OCI-LY3 (cell line): Measurements from ENCODE around the gene STAT6.

ENCODE experiments used
- EZH2phosphoT487 ChIP-seq: fragments of 200-600 bp; shearing (Covaris generic); IDR thresholded peaks from 2 replicates; pipeline ENCODE4 v1.6.1; 2018; ENCODE audit warnings: antibody characterized with exemption, mixed run types, low read depth
- TF ChIP-seq, protein P1 (sequence below): fragments of 200-600, 300-600 bp; sonication (generic); IDR thresholded peaks from 2 replicates; pipeline ENCODE4 v1.5.1; 2014; ENCODE audit warnings: antibody characterized with exemption, low read length, low read depth

DNA sequence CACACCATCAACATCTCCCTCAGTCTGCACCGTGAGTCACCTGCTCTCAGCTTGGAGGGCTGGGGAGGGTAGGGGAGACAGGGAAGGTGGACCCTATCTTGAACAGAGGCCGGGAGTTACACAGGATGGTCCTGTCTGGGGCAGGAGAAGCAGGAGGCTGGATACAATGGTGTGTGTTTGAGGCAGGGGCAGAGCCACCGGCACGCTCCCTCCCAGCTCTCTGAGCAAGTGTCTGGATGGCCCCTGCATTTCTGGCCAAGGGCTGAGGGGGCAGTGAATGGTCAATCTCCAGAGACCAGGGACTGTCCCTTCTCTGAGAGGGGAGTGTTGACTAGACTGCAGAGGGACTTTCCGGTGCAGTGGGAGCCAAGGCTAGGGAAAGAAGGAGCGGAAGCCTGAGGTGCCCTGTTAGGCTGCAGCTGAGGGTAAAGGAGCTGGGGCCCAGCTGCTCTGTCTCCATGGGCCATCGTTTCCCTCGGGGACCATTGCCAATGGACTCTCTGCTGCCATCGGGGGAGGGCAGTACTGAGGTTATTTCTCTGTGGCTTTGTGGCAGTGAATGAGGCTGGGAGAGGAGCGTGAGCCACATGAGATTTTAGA, 34.4 kb upstream of the STAT6 start:
- TF ChIP-seq, protein P1, sequence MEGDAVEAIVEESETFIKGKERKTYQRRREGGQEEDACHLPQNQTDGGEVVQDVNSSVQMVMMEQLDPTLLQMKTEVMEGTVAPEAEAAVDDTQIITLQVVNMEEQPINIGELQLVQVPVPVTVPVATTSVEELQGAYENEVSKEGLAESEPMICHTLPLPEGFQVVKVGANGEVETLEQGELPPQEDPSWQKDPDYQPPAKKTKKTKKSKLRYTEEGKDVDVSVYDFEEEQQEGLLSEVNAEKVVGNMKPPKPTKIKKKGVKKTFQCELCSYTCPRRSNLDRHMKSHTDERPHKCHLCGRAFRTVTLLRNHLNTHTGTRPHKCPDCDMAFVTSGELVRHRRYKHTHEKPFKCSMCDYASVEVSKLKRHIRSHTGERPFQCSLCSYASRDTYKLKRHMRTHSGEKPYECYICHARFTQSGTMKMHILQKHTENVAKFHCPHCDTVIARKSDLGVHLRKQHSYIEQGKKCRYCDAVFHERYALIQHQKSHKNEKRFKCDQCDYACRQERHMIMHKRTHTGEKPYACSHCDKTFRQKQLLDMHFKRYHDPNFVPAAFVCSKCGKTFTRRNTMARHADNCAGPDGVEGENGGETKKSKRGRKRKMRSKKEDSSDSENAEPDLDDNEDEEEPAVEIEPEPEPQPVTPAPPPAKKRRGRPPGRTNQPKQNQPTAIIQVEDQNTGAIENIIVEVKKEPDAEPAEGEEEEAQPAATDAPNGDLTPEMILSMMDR, result no peak
- TF ChIP-seq EZH2phosphoT487, result no peak
